ENCODE measurements around the gene NEK10. TPM values are rescaled to one million over a fixed set of nuclear protein-coding genes. Genes with fewer than 3 reads are reported as not detected.

NEK10 gene
- total and polyA plus RNA-seq, 2 donors (not counting 1 experiment from before 2014, with no cell fraction given) = 0.49 to 0.55 TPM

DNA sequence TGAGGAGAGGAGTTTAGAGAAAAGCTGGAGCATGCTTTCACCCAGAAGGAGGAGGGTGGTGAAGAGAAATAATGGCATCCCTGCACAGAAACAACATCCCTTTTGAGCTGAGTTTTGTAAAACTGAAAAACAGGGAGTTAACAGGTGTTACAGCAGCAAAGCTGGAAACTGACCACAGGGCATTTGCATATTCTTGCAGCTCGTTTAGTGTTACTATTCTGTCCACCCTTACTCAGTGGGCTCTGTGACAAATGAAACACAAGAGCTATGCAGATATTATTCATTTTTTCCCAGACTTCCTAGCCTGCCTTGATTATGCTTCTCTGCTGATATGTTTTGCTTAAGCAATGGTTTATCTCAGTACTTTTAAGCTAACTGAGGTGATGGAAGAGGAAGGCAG is 272.0 kb downstream of the NEK10 start:
- no peaks in the 10 kb centered on the region for H3K9me3 ChIP-seq (ENCODE audit: control extremely low read depth in 1 of 3, control insufficient read depth in 2 of 3, insufficient read depth in 1 of 3, low read length in 2 of 3)
- no peak overlapping the region for H3K4me3 ChIP-seq (ENCODE audit: control extremely low read depth in 1 of 5, extremely low read depth in 1 of 5, insufficient read depth in 1 of 5, low read depth in 2 of 5, low read length in 4 of 5)
- peaks cover 3% of the 10 kb centered on the region for H3K27me3 Mint-ChIP-seq
- H3K27ac Mint-ChIP-seq = no peak overlapping the region
- TF ChIP-seq EZH2 (IDR thresholded peaks at IDR 0.05; ENCODE audit: borderline replicate concordance, insufficient read depth, low read depth, low read length, poor library complexity, severe bottlenecking) (no peak), CTCF (IDR thresholded peaks at IDR 0.05) (no peak)
- ATAC-seq (ENCODE audit: low read depth) (no peak), DNase-seq (no peak)
- H3K79me2 ChIP-seq (ENCODE audit: control insufficient read depth, insufficient read depth, low read length) = no peaks in the 10 kb centered on the region
- H3K4me2 ChIP-seq (replicated peaks; ENCODE audit: low read depth, low read length, poor library complexity, severe bottlenecking) = no peak overlapping the region
- H3K4me3 Mint-ChIP-seq = no peak overlapping the region
- no peaks in the 10 kb centered on the region for H3K4me1 ChIP-seq (ENCODE audit: control insufficient read depth in 2 of 2, insufficient read depth in 2 of 2, low read length in 2 of 2)
- ChIA-PET POLR2A (no interaction called here), CTCF (no interaction called here)
- no peaks in the 10 kb centered on the region for H3K27me3 ChIP-seq (replicated peaks in 1 of 4; ENCODE audit: control extremely low read depth in 1 of 4, control insufficient read depth in 3 of 4, insufficient read depth in 4 of 4, low read length in 3 of 4)
- no peaks in the 10 kb centered on the region for H3K4me1 Mint-ChIP-seq
- no peaks in the 10 kb centered on the region for H3K36me3 ChIP-seq (replicated peaks in 1 of 2; ENCODE audit: control extremely low read depth in 1 of 2, control insufficient read depth in 1 of 2, extremely low read depth in 1 of 2, insufficient read depth in 2 of 2, low read length in 1 of 2)
- H2AFZ ChIP-seq (ENCODE audit: insufficient read depth, low read depth, low read length, poor library complexity, severe bottlenecking) = no peak overlapping the region
- no peak overlapping the region for H3K9ac ChIP-seq (ENCODE audit: low read length)
- intact Hi-C loops (cut with micrococcal nuclease) = no loop called here
- WGBS (ENCODE audit: insufficient coverage) = 40% methylated on average over 1 of the region's 1 CpG
- H3K27ac ChIP-seq (ENCODE audit: low read length in 2 of 2) = no peak overlapping the region
- H3K9me3 Mint-ChIP-seq (ENCODE audit: insufficient read depth) = no peaks in the 10 kb centered on the region
- H4K20me1 ChIP-seq (ENCODE audit: control insufficient read depth, insufficient read depth, low read length, poor library complexity, severe bottlenecking) = no peaks in the 10 kb centered on the region

DNA sequence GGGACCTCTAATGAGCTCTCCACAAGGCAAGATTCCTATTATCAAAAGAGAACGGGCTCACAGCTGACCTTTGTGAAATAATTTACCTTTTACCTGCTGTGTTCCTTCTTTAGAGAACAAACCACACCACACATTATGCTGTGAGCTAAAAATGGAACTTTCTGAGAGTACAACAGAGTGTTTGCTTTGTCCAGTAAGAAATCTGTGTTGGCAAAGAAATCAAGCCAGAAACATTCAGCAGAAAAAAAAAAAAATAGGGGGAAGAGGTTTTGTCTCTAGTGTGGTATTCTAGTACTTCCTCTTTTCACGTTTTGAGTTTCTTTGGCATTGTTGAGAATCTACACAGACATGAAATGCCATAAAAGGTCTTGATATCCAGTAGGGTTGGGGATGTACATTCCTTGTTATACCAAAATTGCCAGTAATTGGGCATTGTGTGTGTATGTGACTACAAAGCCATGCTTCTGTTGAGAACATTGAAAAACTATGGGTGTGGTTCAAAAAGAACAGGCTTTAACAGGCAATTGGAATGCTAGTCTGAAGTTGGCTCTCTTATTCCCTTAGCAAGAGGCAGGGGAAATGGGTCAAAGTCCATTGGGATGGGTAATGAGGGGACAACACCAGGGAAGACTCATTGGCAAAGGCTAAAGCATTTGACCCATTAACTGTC is 273.5 kb downstream of the NEK10 start:
- WGBS (ENCODE audit: insufficient coverage) = 0% methylated on average over 1 of the region's 2 CpGs
- no peak overlapping the region for H3K27ac Mint-ChIP-seq
- DNase-seq (no peak), ATAC-seq (ENCODE audit: low read depth) (no peak)
- ChIA-PET CTCF (no interaction called here), POLR2A (no interaction called here)
- Histone ChIP-seq H3K9me3 (ENCODE audit: control extremely low read depth in 1 of 3, control insufficient read depth in 2 of 3, insufficient read depth in 1 of 3, low read length in 2 of 3) (no peaks in the 10 kb centered on the region), H3K79me2 (ENCODE audit: control insufficient read depth, insufficient read depth, low read length) (no peaks in the 10 kb centered on the region), H3K36me3 (replicated peaks in 1 of 2; ENCODE audit: control extremely low read depth in 1 of 2, control insufficient read depth in 1 of 2, extremely low read depth in 1 of 2, insufficient read depth in 2 of 2, low read length in 1 of 2) (no peaks in the 10 kb centered on the region), H3K4me2 (replicated peaks; ENCODE audit: low read depth, low read length, poor library complexity, severe bottlenecking) (no peak overlapping the region), H4K20me1 (ENCODE audit: control insufficient read depth, insufficient read depth, low read length, poor library complexity, severe bottlenecking) (no peaks in the 10 kb centered on the region), H3K4me1 (ENCODE audit: control insufficient read depth in 2 of 2, insufficient read depth in 2 of 2, low read length in 2 of 2) (no peaks in the 10 kb centered on the region), H3K27ac (ENCODE audit: low read length in 2 of 2) (no peak overlapping the region), H2AFZ (ENCODE audit: insufficient read depth, low read depth, low read length, poor library complexity, severe bottlenecking) (no peak overlapping the region), H3K4me3 (ENCODE audit: control extremely low read depth in 1 of 5, extremely low read depth in 1 of 5, insufficient read depth in 1 of 5, low read depth in 2 of 5, low read length in 4 of 5) (no peak overlapping the region), H3K9ac (ENCODE audit: low read length) (no peak overlapping the region), H3K27me3 (replicated peaks in 1 of 4; ENCODE audit: control extremely low read depth in 1 of 4, control insufficient read depth in 3 of 4, insufficient read depth in 4 of 4, low read length in 3 of 4) (no peaks in the 10 kb centered on the region)
- H3K4me3 Mint-ChIP-seq = no peak overlapping the region
- no peaks in the 10 kb centered on the region for H3K9me3 Mint-ChIP-seq (ENCODE audit: insufficient read depth)
- peaks cover 3% of the 10 kb centered on the region for H3K27me3 Mint-ChIP-seq
- intact Hi-C loops (cut with micrococcal nuclease) = no loop called here
- TF ChIP-seq EZH2 (IDR thresholded peaks at IDR 0.05; ENCODE audit: borderline replicate concordance, insufficient read depth, low read depth, low read length, poor library complexity, severe bottlenecking) = no peak
- no peak for TF ChIP-seq CTCF (IDR thresholded peaks at IDR 0.05)
- no peaks in the 10 kb centered on the region for H3K4me1 Mint-ChIP-seq

Data from B cell (primary cell).